Neural cell (in vitro differentiated cells): ENCODE results near the gene RUFY3. TPM values are rescaled to one million over a fixed set of nuclear protein-coding genes. Genes with fewer than 3 reads are reported as not detected.

Experiments used
- H2AFZ ChIP-seq: fragments of 200-600, 300-800 bp; sonication (generic), shearing (Covaris generic); 2 replicates; pipeline ENCODE4 v1.6.0; 2014; ENCODE audit warnings: low read depth, mild to moderate bottlenecking, antibody characterized with exemption, low read length, moderate library complexity
- H3F3A ChIP-seq: fragments of 200-600 bp; shearing (Covaris generic); 2 replicates; pipeline ENCODE4 v1.6.1; 2016; ENCODE audit warnings: mild to moderate bottlenecking, moderate library complexity, mixed read lengths, antibody characterized with exemption, low read length; ENCODE audit not compliant: insufficient read depth, poor library complexity, severe bottlenecking
- H3K27ac ChIP-seq: fragments of 200-600, 300-800 bp; sonication (generic), shearing (Covaris generic); 2 replicates; pipeline ENCODE4 v1.5.1; 2014; ENCODE audit warnings: mild to moderate bottlenecking, low read length, moderate library complexity
- H3K27me3 ChIP-seq: fragments of 300-800, 200-600 bp; sonication (generic), shearing (Covaris generic); 2 replicates; pipeline ENCODE4 v1.6.0; 2014; ENCODE audit warnings: mild to moderate bottlenecking, low read depth, low read length, moderate library complexity; ENCODE audit not compliant: insufficient read depth
- H3K36me3 ChIP-seq: fragments of 300-800, 200-600 bp; sonication (generic), shearing (Covaris generic); 2 replicates; pipeline ENCODE4 v1.5.1; 2014; ENCODE audit warnings: mild to moderate bottlenecking, antibody characterized with exemption, low read length, moderate library complexity; ENCODE audit not compliant: insufficient read depth
- H3K4me2 ChIP-seq: fragments of 300-800, 200-600 bp; sonication (generic), shearing (Covaris generic); 2 replicates; pipeline ENCODE4 v1.6.0; 2014; ENCODE audit warnings: mild to moderate bottlenecking, low read length
- H3K4me3 ChIP-seq: fragments of 300-800, 200-600 bp; sonication (generic), shearing (Covaris generic); 2 replicates; pipeline ENCODE4 v1.5.1; 2014; ENCODE audit warnings: mild to moderate bottlenecking, low read length, moderate library complexity
- H3K79me2 ChIP-seq: fragments of 200-600 bp; shearing (Covaris generic); replicated peaks from 2 replicates; pipeline ENCODE4 v1.6.0; 2014; ENCODE audit warnings: mild to moderate bottlenecking, low read length, moderate library complexity; ENCODE audit not compliant: insufficient read depth
- H3K9ac ChIP-seq: fragments of 300-800, 200-600 bp; sonication (generic), shearing (Covaris generic); 2 replicates; pipeline ENCODE4 v1.6.1; 2016; ENCODE audit warnings: mild to moderate bottlenecking, low read length, mixed read lengths
- H3K9me2 ChIP-seq: fragments of 200-600 bp; shearing (Covaris generic); 2 replicates; pipeline ENCODE4 v1.6.1; 2016; ENCODE audit warnings: mild to moderate bottlenecking, low read length, mixed read lengths; ENCODE audit not compliant: insufficient read depth
- H3K9me3 ChIP-seq: fragments of 200-600, 300-800 bp; sonication (generic), shearing (Covaris generic); 2 replicates; pipeline ENCODE4 v1.6.1; 2016; ENCODE audit warnings: mild to moderate bottlenecking, mixed run types, low read length, moderate library complexity, mixed read lengths
- H4K20me1 ChIP-seq: fragments of 200-600 bp; shearing (Covaris generic); 2 replicates; pipeline ENCODE4 v1.6.1; 2016; ENCODE audit warnings: mild to moderate bottlenecking, mixed run types; ENCODE audit not compliant: insufficient read depth
- CTCF ChIP-seq: fragments of 450-650 bp; IDR thresholded peaks from 2 replicates; pipeline ENCODE4 v1.5.1; 2014; ENCODE audit warnings: antibody characterized with exemption, mild to moderate bottlenecking, moderate library complexity; ENCODE audit not compliant: poor library complexity, severe bottlenecking
- EP300 ChIP-seq: fragments of 450-650 bp; conservative IDR thresholded peaks from 2 replicates; pipeline ENCODE4 v1.6.1; 2014; ENCODE audit warnings: antibody characterized with exemption, mild to moderate bottlenecking, moderate library complexity; ENCODE audit not compliant: poor library complexity, severe bottlenecking
- EZH2 ChIP-seq: fragments of 200-600, 300-800 bp; shearing (Covaris generic), sonication (generic); IDR thresholded peaks from 2 replicates; pipeline ENCODE4 v1.6.1; 2014; ENCODE audit warnings: antibody characterized with exemption, low read length, borderline replicate concordance, mild to moderate bottlenecking; ENCODE audit not compliant: insufficient read depth, poor library complexity, severe bottlenecking
- MXI1 ChIP-seq: fragments of 450-650 bp; conservative IDR thresholded peaks from 2 replicates; pipeline ENCODE4 v1.6.1; 2014; ENCODE audit warnings: antibody characterized with exemption, mild to moderate bottlenecking; ENCODE audit not compliant: poor library complexity, severe bottlenecking
- POLR2AphosphoS5 ChIP-seq: IDR thresholded peaks from 2 replicates; pipeline ENCODE4 v1.6.1; 2012
- RAD21 ChIP-seq: fragments of 450-650 bp; conservative IDR thresholded peaks from 2 replicates; pipeline ENCODE4 v1.6.1; 2014; ENCODE audit warnings: antibody characterized with exemption, mild to moderate bottlenecking, moderate library complexity
- REST ChIP-seq: IDR thresholded peaks from 2 replicates; pipeline ENCODE4 v1.6.1; 2012; ENCODE audit warnings: borderline replicate concordance
- SMC3 ChIP-seq: fragments of 450-650 bp; conservative IDR thresholded peaks from 2 replicates; pipeline ENCODE4 v1.6.1; 2014; ENCODE audit warnings: antibody characterized with exemption, mild to moderate bottlenecking, moderate library complexity; ENCODE audit not compliant: poor library complexity
- TAF1 ChIP-seq: IDR thresholded peaks from 2 replicates; pipeline ENCODE4 v1.6.1; 2012; ENCODE audit warnings: low read depth
- polyA plus RNA-seq: library from polyadenylated mRNA; depleted of rRNA; stranded (reverse); fragments of >200 nt; gene quantifications from 2 replicates; pipeline ENCODE4 v1.2.3, GENCODE V29; 2014

RUFY3 gene
- polyA plus RNA-seq, 1 donor from 2014 or later = 414 TPM

- no peak overlapping the region for H2AFZ ChIP-seq
- no peaks in the 10 kb centered on the region for H3K9me2 ChIP-seq
- H3K27ac ChIP-seq = peak overlapping the region; percentile 97
- no peaks in the 10 kb centered on the region for H3K36me3 ChIP-seq
- H3K9ac ChIP-seq = peak overlapping the region; percentile 95
- H3K79me2 ChIP-seq = peaks cover 29% of the 10 kb centered on the region
- no peaks in the 10 kb centered on the region for H3K9me3 ChIP-seq
- H3K4me3 ChIP-seq = peak overlapping the region; percentile 96
- TF ChIP-seq TAF1 (no peak), EZH2 (no peak), SMC3 (no peak), POLR2AphosphoS5 (no peak), RAD21 (no peak), REST (no peak), MXI1 (no peak), EP300 (no peak), CTCF (no peak)
- H3F3A ChIP-seq = no peaks in the 10 kb centered on the region
- H3K4me2 ChIP-seq = peak overlapping the region; percentile 90
- H4K20me1 ChIP-seq = no peaks in the 10 kb centered on the region
- H3K27me3 ChIP-seq = no peaks in the 10 kb centered on the region
Measured at GRCh38 chr4:70706516-70706915, 15.2 kb upstream of the RUFY3 start.

- Histone ChIP-seq H2AFZ (no peak overlapping the region), H3F3A (no peaks in the 10 kb centered on the region), H3K27me3 (no peaks in the 10 kb centered on the region), H3K9me2 (no peaks in the 10 kb centered on the region), H3K4me3 (peak overlapping the region; percentile 30), H3K27ac (no peak overlapping the region), H3K36me3 (no peaks in the 10 kb centered on the region), H3K79me2 (peaks cover 35% of the 10 kb centered on the region), H3K9me3 (no peaks in the 10 kb centered on the region), H4K20me1 (no peaks in the 10 kb centered on the region), H3K4me2 (no peak overlapping the region), H3K9ac (no peak overlapping the region)
- TF ChIP-seq MXI1 = no peak
- no peak for TF ChIP-seq EZH2
- TF ChIP-seq SMC3 = no peak
- TF ChIP-seq RAD21 = no peak
Measured at GRCh38 chr4:70709611-70710205, 12.1 kb upstream of the RUFY3 start.

- Histone ChIP-seq H3K79me2 (peaks cover 32% of the 10 kb centered on the region), H3K9ac (no peak overlapping the region), H2AFZ (no peak overlapping the region), H3K4me2 (no peak overlapping the region), H3K27ac (no peak overlapping the region), H3K4me3 (no peak overlapping the region), H4K20me1 (no peaks in the 10 kb centered on the region), H3K27me3 (no peaks in the 10 kb centered on the region), H3K9me3 (no peaks in the 10 kb centered on the region), H3K9me2 (no peaks in the 10 kb centered on the region), H3F3A (no peaks in the 10 kb centered on the region), H3K36me3 (no peaks in the 10 kb centered on the region)
- no peak for TF ChIP-seq CTCF
- no peak for TF ChIP-seq EP300
- no peak for TF ChIP-seq TAF1
- TF ChIP-seq MXI1 = no peak
- no peak for TF ChIP-seq REST
- no peak for TF ChIP-seq POLR2AphosphoS5
- no peak for TF ChIP-seq EZH2
- TF ChIP-seq RAD21 = no peak
- no peak for TF ChIP-seq SMC3
Measured at GRCh38 chr4:70711599-70711998, 10.2 kb upstream of the RUFY3 start.
